Smooth muscle cell (in vitro differentiated cells): Measurements from ENCODE around the gene AHI1. TPM values are rescaled to one million over a fixed set of nuclear protein-coding genes. Genes with fewer than 3 reads are reported as not detected.

ENCODE experiments used
- DNase-seq: peaks from one replicate; lab custom pipeline; 2025; ENCODE audit not compliant: unreplicated experiment; lab: John Stamatoyannopoulos, UW
- H2AFZ ChIP-seq: fragments of 200-600 bp; sonication (generic); 2 replicates; pipeline ENCODE4 v1.6.0; 2016; ENCODE audit warnings: antibody characterized with exemption, low read depth, mild to moderate bottlenecking
- H3F3A ChIP-seq: fragments of 200-600 bp; sonication (generic); 2 replicates; pipeline ENCODE4 v1.6.0; 2017; ENCODE audit warnings: antibody characterized with exemption, low read depth
- H3K27ac ChIP-seq: fragments of 200-600 bp; sonication (generic); 2 replicates; pipeline ENCODE4 v1.5.1; 2016; ENCODE audit warnings: low read depth, mild to moderate bottlenecking
- H3K27me3 ChIP-seq: fragments of 200-600 bp; sonication (generic); 2 replicates; pipeline ENCODE4 v1.6.1; 2016; ENCODE audit warnings: low read depth, mild to moderate bottlenecking
- H3K36me3 ChIP-seq: fragments of 200-600 bp; sonication (generic); 2 replicates; pipeline ENCODE4 v1.5.1; 2016; ENCODE audit warnings: low read depth
- H3K4me1 ChIP-seq: fragments of 200-600 bp; sonication (generic); 2 replicates; pipeline ENCODE4 v1.5.1; 2016; ENCODE audit warnings: low read depth
- H3K4me2 ChIP-seq: fragments of 200-600 bp; sonication (generic); 2 replicates; pipeline ENCODE4 v1.6.0; 2016; ENCODE audit warnings: mild to moderate bottlenecking
- H3K4me3 ChIP-seq: fragments of 200-600 bp; sonication (generic); 2 replicates; pipeline ENCODE4 v1.5.1; 2016; ENCODE audit warnings: mild to moderate bottlenecking
- H3K79me2 ChIP-seq: fragments of 200-600 bp; sonication (generic); 2 replicates; pipeline ENCODE4 v1.6.0; 2016; ENCODE audit warnings: low read depth, mild to moderate bottlenecking
- H3K9ac ChIP-seq: fragments of 200-600 bp; sonication (generic); 2 replicates; pipeline ENCODE4 v1.6.0; 2016; ENCODE audit warnings: low read depth
- H3K9me3 ChIP-seq: fragments of 200-600 bp; sonication (generic); replicated peaks from 2 replicates; pipeline ENCODE4 v1.5.1; 2016; ENCODE audit warnings: low read depth
- H4K20me1 ChIP-seq: fragments of 200-600 bp; sonication (generic); 2 replicates; pipeline ENCODE4 v1.6.0; 2016; ENCODE audit warnings: low read depth
- CTCF ChIP-seq: fragments of 200-600 bp; sonication (generic); IDR thresholded peaks from 2 replicates; pipeline ENCODE4 v1.5.1; 2017; ENCODE audit warnings: borderline replicate concordance, mild to moderate bottlenecking, antibody characterized with exemption; ENCODE audit not compliant: insufficient read depth, poor library complexity, severe bottlenecking
- WGBS: methylation state at CpG from one replicate; pipeline ENCODE4 v1.1.7; 2016; ENCODE audit warnings: low lambda C conversion rate; 5-methylcytosine and 5-hydroxymethylcytosine counted together
- polyA plus RNA-seq: library from polyadenylated mRNA; unstranded; fragments of >200 nt; fragmentation: Nextera tagmentation; extraction: Ambion mirVana; gene quantifications from 2 replicates; pipeline ENCODE4 v1.2.1, GENCODE V29; 2016
- total RNA-seq: library from RNA; depleted of rRNA; stranded (reverse); fragments of >200 nt; gene quantifications from 2 replicates; pipeline ENCODE4 v1.2.3, GENCODE V29; 2014

The AHI1 gene
- total and polyA plus RNA-seq, 2 experiments from 2014 or later = 16.0 to 18.8 TPM

- H3K27ac ChIP-seq = no peak overlapping the region
- no peaks in the 10 kb centered on the region for H4K20me1 ChIP-seq
- 81% methylated on average over 2 of the region's 2 CpGs for WGBS
- TF ChIP-seq CTCF = no peak
- no peaks in the 10 kb centered on the region for H3F3A ChIP-seq
- no peaks in the 10 kb centered on the region for H3K27me3 ChIP-seq
- no peak for DNase-seq
- no peaks in the 10 kb centered on the region for H3K4me1 ChIP-seq
- no peak overlapping the region for H2AFZ ChIP-seq
- no peak overlapping the region for H3K4me3 ChIP-seq
- H3K9ac ChIP-seq = no peak overlapping the region
- no peaks in the 10 kb centered on the region for H3K9me3 ChIP-seq
- H3K79me2 ChIP-seq = no peaks in the 10 kb centered on the region
- no peaks in the 10 kb centered on the region for H3K36me3 ChIP-seq
- no peak overlapping the region for H3K4me2 ChIP-seq
Measured at GRCh38 chr6:135257631-135258405, 239.7 kb downstream of the AHI1 start.

GRCh38 chr6:135256866-135257265 is 240.7 kb downstream of the AHI1 start:
- Histone ChIP-seq H3K27me3 (no peaks in the 10 kb centered on the region), H2AFZ (no peak overlapping the region), H3K4me3 (no peak overlapping the region), H3K9me3 (no peaks in the 10 kb centered on the region), H3F3A (no peaks in the 10 kb centered on the region), H3K9ac (no peak overlapping the region), H4K20me1 (no peaks in the 10 kb centered on the region), H3K4me2 (no peak overlapping the region), H3K27ac (no peak overlapping the region), H3K36me3 (no peaks in the 10 kb centered on the region), H3K4me1 (peaks cover 9% of the 10 kb centered on the region), H3K79me2 (no peaks in the 10 kb centered on the region)
- TF ChIP-seq CTCF = no peak
- no peak for DNase-seq
- WGBS = 53% methylated on average over 4 of the region's 4 CpGs

GRCh38 chr6:135254471-135254870 is 243.1 kb downstream of the AHI1 start:
- H3K4me3 ChIP-seq = no peak overlapping the region
- 78% methylated on average over 1 of the region's 1 CpG for WGBS
- peaks cover 31% of the 10 kb centered on the region for H3K4me1 ChIP-seq
- no peak overlapping the region for H3K4me2 ChIP-seq
- H4K20me1 ChIP-seq = no peaks in the 10 kb centered on the region
- no peaks in the 10 kb centered on the region for H3K79me2 ChIP-seq
- H3K9me3 ChIP-seq = no peaks in the 10 kb centered on the region
- H3K27me3 ChIP-seq = no peaks in the 10 kb centered on the region
- H3F3A ChIP-seq = no peaks in the 10 kb centered on the region
- H3K36me3 ChIP-seq = no peaks in the 10 kb centered on the region
- TF ChIP-seq CTCF = no peak
- H3K9ac ChIP-seq = no peak overlapping the region
- no peak for DNase-seq
- H3K27ac ChIP-seq = no peak overlapping the region
- H2AFZ ChIP-seq = no peak overlapping the region
